Activated naive CD4-positive, alpha-beta T cell (primary cell): ENCODE results near the gene HMG20B.

Experiments
- DNase-seq, 4 experiments: peaks; one replicate each; lab custom pipeline; 2025; lab: John Stamatoyannopoulos, UW

HMG20B gene

DNA sequence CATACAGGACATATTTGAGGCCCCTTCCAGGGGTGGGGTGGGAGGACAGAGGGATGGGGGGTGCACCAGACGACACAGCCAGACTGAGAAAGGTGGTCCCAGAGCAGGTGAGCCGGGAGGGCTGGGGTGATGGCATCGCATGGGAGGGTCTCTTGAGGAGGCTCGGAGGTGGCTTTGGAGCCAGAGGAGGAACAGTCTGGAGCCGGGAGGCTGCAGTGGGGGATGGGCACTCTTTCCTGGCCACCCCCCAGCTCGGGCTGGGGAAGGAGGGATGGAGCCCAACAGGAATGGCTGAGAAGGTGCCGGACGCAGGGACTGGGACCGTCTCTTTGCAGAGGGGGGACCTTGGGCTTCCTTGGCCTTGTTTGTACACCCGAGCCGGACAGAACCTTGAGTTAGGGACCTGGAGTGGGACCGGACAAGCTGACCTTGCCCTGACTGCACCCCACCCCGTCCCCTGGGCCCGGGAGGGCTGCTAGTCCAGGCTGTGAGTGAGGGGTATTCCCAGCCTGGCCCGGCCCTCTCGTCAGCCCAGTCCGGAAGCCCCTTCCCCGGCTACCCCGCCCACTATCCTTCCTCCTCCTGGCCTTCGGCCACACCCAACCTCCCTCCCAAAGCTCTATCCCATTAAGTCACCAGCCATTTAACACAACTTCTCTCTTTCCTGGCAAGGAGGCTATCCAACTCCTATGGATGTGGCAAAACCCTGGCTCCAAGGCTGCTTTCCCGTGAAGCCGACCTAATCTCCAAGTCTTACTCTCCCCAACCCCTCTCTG lies 34.7 kb downstream of the HMG20B start:
- DNase-seq, result no peak

DNA sequence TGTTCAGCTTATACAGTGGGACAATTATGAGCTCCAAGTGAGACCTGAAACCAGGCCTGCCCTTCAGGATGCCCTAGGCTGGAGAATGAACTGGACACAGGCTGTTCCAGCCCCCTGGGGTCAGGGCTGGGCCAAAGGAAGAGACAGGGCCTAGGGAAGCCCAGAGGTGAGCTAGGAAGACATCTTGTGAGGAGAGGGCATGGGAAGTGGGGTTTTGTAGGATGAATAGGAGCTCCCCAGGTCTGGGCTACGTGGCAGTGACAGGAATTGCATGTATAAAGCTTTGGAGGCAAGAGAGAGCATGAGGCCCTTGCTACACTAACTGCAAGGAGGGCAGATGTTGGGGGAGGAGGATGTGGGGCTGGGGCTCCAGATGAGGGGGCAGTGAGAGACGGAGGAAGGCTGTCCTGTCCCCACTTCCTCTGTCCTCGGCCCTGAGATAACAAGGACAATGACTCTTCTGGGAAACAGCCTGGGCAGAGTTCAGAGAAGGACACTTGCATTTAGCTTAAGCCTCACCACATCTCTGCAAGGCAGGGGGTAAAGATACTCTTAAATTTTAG lies 35.4 kb downstream of the HMG20B start:
- DNase-seq, result no peak

DNA sequence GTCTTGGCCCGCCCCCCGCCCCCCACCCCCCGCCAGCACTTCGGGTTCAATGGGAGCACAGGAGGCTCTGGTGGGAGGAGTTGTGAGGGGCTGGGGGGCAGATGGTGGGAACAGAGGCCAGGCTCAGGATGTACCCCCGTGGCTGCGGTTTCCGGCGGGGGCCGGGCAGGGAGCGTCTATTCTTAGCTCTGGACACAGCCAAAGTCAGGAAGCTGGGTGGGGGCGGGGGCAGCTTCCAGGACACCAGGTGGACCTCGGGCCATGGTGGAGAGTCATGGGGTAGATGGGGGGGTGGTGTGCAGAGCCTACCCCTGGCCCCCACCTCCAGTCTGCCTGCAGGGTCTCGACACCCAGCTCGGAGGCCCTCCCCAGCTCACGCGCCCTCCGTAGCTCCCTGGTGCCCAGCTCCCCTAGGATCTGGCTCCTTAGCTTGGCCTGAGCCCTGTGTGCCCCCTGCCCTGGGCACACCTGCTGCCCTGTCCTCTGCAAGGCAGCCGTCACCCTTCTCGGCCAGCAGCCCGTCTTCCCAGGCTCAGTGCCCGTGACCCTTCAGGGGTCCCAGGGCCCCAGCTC lies 36.1 kb downstream of the HMG20B start:
- DNase-seq, result no peak

DNA sequence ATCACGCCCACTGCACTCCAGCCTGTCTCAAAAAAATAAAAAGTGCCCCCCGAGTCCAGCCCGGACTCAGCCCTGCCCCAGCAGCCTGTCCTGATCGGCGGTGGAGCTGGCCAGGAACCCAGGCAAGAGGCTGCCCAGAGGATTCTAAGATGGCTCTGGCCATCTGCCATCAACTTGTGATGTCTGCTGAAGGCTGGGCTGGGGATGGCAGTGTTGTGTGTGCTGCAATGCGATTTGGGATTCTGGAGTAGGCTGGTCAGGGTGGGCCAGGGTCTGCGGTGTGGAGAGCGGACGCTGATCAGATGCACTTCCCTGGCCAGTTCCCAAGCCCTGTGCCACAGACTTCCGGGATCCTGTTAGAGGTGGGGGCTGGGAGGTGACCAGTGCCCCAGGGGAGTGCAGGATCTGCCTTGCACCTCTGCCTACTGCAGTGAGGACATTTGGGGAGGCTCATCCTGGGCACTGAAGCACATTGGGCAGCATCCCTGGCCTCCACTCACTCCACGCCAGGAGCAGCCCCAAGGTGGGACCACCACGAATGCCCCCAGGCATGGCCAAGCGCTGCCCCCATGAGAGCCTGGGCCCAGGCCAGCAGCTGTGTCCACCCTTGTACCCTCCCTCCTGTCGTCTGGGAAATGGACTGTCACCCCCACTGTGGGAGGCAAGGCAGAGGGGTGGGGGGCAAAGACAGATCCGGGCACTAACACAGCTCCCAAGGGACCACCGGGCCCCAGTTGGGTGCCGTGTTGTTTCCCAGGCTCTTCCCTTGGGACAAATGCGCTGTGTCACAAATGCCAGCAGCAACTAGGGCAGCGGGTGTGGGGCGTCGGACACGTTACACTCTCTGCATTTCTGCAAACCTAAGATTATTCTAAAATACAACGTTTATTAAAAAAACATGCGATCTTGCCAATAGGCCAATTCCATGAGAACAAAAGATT lies 37.3 kb downstream of the HMG20B start:
- no peak for DNase-seq

DNA sequence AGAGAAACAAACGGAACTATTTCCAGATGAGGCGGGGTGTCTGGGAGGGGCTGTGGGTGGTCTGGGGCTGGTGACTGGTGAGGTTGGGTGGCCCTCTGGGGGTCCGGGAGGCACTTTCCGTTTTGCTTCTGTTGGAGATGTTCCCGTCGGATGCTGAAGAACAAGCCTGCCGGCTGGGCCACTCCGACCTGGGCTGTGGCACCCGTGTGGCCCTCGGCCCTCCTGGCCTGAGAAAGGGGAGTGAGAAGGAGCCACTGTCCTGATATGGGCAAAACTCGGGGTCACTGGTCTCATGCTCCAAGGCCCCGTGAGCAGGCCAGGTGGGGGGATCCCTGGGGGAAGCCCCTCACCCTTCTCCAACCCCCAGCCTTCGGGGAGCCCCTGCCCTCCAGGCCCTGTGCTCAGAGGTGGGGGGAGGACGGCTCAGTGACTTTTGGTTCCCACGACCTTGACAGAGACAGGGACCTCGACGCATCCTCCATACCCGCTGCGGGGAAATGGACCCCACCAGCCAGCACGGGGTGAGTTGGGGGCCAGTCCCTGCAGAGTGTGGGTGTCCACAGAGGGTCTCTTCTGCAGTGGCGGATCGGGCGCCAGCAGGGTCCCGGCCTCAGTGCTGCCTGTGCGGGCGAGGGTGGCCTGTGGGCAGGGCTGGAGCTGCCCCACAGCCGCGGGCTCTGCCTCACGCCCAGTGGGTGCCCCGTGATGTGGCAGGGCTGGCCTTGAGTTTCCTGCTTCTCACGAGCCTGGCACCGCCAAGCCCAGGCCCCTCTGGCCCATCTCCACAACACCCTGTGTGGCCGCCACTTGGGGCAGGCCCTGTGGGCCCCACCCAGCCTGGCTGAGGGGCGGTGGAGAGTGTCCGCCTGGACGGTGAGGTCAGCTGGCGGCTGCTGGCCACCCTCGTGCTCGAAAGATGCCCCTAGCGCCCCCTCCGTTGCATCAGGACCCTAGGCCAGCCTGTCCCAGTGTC lies 38.3 kb downstream of the HMG20B start:
- DNase-seq, result no peak

DNA sequence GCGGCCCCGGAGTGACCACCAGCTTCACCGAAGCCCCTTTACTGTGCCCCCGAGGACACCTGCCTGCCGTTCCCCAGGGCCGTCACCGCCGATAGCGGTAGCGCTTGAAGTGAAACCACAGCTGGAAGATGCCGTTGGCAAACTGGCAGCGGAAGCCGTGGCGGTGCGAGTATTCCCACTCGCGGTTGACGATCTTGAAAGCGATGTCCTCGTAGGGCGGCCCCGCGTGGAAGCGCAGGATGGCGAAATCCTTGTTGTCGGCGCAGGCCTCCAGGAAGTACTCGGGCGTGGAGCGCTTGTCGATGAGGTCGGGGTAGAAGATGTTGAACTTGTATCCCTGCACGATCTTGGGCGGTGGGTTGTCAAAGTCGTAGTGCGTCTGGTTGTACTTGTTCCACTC lies 39.1 kb downstream of the HMG20B start:
- no peak for DNase-seq

DNA sequence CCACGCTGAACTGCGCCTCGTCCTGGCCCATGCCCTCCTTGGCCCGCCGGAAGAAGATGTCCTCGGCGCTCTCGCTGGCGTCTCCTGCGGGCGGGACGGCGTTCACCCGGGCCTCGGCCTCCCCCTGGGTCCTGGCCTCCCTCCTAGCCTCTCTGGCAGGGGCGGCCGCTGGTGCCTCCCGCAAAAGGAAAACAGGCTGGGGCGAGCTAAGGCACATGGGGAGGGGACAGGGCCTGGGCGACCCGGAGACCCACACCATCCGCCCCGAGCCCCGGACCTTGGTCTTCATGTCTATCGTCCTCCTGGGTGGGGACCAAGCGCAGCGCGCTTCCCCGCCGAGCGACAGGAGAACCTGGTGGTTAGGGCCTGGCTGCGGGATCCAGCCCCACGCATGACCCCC lies 39.6 kb downstream of the HMG20B start:
- DNase-seq, result no peak

DNA sequence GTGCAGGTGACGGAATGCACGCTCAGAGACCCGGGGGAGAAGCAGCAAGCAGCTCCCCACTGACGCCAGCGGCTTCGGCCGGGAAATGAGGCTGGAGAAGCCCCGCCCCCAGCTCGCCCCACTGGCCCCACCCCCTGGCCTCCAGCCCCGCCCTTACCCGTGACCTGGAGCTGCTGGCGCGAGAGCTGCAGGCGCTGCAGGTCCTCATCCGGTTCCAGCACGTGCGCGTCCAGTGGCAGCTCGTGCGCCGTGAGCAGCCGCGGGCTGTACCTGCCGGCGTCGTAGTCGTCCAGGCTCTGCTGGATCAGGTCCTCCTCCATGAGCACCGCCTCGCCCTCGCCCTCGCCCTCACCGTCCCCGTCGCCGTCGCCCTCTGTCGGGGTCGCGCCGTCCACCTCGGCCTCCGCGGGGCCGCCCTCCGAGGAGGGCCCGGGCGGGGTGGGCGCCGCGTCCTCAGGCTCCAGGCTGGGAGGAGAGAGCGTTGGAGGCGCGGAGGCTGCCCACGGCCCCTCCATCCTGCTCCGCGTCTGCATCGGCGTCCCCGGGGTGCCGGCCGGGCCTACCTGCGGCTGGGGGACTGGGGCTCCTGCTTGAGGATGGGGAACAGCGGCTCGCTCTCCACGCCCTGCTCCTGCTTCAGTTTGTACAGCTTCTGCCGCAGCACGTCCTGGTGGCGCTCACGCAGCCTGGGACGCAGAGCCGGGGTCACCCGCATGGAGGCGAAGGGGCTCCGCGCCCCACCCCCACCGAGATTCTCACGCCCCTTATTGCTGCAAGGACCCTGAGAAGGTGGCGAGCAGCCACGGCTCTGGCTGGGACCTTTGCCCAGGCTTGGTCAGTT lies 40.4 kb downstream of the HMG20B start:
- no peak for DNase-seq

DNA sequence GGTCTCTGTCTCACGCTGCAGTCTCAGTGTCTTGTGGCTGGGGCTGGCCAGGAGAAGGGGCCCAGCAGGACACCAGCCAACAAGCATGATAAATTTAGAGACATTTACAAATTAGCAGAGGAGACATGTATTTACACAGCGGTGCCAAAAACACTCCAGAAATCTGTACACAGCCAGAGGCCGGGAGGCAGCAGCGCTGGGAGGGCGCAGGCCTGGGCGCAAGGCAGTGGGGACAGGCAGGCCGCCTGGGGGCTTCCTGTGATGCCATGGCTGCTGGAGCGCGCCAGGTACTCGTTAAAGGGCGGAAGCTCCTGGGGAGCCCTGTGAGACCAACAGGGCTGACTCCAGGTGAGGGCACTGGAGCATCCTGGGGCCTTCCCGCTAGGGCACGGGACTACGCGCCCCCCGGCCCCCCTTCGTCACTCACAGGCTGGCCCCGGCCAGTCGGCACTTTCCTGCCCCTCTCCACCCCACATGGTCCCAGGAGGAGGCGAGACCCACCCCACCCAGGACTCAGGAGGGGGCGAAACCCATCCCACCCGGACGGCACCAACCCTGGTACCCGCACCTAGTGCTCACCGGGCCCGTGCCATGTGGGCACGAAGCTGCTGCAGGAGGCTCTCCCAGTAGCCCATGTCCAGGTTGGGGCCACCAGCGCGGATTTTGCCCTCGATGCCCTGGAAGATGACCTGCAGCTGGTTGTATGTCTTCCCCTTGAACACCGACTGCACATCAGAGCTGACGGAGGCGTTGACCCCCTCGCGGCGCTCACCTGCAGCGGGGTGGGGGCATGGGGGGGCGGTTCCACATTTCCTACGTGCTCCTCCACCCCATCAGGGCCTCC lies 41.3 kb downstream of the HMG20B start:
- no peak for DNase-seq

DNA sequence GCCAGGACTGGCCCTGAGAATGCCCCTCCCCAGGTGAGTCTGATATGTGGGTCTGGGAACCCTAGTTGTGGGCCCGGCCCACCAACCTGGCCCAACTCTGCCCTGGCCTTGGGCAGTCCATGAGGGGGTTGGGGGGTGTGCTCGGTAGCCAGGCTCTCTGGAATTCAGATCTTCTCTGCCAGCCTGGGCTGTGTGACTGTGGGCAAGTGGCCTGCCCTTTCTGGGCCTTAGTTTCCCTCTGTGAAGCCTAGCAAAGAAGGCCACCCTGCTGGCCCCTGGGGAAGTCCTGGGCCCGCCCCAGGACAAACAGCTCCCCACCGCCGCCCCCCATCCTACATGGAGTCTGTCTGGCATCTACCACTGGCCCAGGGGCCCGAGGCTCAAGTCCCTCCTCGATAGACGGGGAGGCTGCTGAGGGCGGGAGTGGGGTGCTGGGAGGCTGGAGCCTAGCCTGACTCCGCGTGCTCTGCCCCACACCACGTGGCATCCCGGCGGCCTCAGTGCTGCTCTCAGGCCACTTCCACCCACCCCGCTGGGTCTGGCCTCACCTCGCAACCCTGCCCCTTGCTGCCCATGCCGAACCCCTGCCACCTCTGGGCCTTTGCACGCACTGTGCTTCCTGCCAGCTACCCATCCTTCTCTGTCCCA lies 42.2 kb downstream of the HMG20B start:
- DNase-seq, result no peak

DNA sequence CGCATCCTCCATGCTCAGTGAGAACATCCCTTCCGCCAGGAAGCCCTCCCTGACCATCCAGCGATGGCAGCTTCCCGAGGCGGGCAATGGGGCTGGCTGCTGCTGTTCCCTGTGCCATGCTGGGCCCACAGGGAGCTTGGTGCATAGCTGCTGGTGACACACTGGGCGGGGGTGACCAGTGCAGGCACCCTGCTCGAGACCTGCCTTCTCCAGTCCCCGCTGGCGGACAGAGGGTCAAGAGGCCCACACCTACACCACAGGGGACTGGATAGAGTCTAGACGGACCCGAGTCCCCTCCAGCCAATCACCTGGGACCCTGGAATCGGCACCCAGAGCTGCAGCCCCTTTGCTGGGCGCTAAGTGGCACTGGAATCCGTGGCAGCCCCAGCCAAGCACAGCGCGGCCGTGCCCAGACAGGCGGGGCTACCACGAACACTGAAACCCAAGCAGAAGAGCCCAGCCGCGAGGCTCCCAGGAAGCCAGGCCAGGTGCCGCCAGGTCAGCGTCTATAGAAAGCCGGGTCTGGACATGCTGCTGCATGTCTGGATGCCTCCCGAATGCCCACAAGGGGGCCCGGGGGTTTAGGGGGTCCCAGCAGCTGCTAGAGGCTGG lies 42.9 kb downstream of the HMG20B start:
- DNase-seq, result no peak

DNA sequence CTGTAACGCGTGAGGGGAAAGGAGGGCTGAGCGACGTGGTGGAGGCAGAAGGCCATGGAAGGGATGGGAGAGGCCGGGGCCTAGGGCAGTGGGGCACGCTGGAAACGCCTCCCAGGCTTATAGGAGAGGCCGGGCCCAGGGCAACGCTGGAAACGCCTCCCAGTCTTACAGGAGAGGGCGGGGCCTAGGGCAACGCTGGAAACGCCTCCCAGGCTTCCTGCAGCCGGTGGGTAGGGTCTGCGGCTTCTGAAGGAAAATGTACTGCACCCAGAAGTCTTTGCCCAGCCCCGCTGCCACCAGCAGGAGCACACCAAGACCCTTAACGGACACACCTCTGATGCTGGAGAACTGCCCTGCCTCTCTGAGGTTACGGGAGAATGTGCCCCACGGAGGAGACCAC lies 44.7 kb downstream of the HMG20B start:
- DNase-seq, result peak in 1 of 4 experiments; percentile 22

DNA sequence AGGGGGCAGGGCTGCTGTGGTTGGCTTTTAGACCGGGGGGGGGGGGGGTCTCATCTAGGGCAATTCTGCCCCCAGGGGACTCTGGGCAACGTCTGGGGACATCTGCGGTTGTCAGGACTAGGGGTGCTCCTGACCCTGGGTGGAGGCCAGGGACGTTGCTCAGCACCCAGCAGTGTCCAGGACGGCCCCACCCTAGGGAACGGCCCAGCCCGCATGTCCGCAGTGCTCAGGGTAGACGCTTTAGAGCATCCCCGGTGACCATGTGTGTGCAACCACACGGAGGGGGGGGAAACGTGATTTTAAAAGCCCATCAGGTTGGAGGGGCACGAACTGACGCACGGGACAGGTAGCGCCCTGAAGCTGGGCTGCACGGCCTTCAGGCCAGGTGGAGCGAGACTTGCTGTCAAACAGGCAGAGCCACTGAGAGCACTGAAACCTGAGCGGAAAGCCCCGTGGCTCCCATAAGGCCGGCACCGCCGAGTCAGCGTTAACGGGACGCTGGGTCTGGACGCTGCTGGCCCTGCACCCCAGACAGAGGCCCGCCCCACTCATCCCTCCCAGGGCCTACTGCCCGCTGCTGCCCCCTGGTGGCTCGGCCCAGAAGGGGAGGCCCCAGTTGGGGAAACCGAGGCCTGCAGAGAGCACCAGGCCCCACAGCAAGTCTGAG lies 45.5 kb downstream of the HMG20B start:
- DNase-seq, result peak in 3 of 4 experiments; percentile 31 to 52 (median 36)

DNA sequence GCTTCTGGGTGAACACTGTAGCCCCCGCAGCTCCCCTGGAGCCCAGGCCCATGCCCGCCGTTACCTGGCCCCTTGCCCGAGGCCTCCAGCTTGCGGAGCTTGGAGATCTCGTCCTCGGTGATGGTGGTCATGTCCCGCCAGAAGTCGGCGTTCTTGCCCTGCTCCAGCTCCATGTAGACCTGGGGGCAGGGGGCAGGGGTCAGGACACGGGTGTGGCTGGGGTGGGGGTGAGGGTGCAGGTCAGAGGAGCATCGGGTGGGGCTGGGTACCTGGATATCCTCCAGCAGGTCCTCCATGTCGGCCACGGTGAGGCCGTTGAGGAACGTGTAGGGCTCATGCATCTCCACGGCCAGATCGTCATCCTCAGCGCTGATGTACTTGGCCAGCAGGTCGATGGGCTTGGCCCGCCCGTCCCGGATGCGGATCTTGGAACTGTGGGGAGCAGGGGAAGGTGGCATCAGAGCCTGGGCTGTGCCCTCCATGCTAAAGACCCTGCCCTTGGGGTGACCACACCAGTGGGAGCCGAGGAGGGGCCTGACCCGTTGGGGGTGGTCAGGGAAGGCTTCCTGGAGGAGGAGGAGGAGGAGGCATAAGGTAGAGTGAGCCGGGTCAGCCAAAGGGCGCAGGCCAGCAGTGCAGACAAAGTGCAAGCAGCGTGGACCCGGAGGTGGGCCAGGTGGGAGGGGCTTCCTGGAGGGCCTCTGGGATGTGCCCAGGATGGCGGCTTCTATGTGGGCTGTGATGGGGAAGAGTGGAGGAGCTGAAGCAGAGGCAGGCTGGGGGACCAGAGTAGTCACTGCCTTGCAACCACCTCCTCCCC lies 46.3 kb downstream of the HMG20B start:
- DNase-seq, result no peak

DNA sequence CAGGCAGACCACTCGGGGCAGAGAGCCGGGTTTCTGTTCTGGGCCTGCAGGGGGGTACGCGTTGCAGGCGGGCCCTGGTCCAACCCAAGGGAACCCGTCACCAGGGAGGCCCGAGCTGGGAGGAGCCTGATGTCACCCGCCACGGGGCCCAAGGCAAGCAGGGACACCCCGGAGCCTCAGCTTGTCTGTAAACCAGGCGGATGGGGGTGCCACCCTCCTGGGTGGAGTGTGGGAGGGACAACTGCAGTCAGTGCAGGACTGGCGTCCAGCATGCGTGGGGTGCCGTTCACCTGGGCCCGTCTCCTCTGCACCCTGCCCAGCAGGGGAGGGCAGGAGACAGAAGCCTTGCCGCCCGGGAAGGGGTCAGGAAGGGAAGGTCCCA lies 46.9 kb downstream of the HMG20B start:
- DNase-seq, result no peak

DNA sequence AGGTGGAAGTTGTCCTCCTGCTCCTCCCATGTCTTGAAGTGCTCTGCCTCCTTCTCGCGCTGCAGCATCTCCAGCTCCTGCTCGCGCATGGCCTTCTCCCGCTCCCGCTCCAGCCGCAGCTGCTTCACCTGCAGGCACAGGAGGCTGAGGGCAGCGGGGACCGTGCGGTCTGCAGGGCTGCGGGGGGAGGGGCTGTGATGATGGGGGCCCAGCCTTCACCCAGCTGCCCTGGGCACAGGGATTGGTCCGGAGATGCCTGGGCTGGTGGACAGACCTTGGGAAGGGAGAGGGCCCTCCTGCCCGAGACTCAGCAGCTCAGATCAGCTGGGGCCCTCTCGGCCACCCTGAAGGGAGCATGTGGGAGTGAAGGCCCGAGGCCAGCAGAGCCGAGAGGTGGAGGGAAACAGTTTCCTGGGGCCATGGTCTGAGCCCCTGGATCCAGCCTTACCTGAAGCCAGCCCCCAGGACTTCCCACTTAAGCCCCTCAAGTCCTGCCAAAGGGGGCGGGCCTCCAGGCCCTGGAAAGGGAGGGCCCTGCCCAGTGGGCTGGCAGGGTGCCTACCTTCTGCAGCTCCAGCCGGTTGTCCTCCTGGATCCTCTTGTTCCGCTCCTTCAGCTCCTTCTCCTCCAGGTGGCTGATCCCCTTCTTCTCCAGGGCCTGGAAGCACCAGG lies 47.5 kb downstream of the HMG20B start:
- DNase-seq, result no peak
